Measurements from ENCODE around the gene PLEKHJ1. TPM values are rescaled to one million over a fixed set of nuclear protein-coding genes. Genes with fewer than 3 reads are reported as not detected.

PLEKHJ1 gene
- polyA plus RNA-seq, 2 of the 4 experiments (the other 2 are of a cell fraction): 19.9 to 33.9 TPM

GRCh38 chr19:2228157-2229030, 7.7 kb downstream of the PLEKHJ1 start:
- ChIA-PET CTCF (interaction anchor here (1.0 to 1.6 kb wide), 3 partner anchors 7 to 73 kb away, joined by 3 to 5 read pairs (median 3); partner anchors contain the start of gene PLEKHJ1), POLR2A (no interaction called here)
- no peak for TF ChIP-seq EHF (CRISPR knock-in tag; IDR thresholded peaks at IDR 0.05)
- no peak for TF ChIP-seq ZFP36 (IDR thresholded peaks at IDR 0.05; ENCODE audit: borderline replicate concordance, partially characterized antibody)
- TF ChIP-seq JUNB (IDR thresholded peaks at IDR 0.05): no peak
- no peak for TF ChIP-seq FOSB (CRISPR knock-in tag; IDR thresholded peaks at IDR 0.05)
- TF ChIP-seq POLR2A (IDR thresholded peaks at IDR 0.05; ENCODE audit: low read length): no peak
- TF ChIP-seq ZSCAN20 (CRISPR knock-in tag; IDR thresholded peaks at IDR 0.05): no peak
- no peak for TF ChIP-seq HDAC2 (IDR thresholded peaks at IDR 0.05)
- no peak for TF ChIP-seq HOXA7 (CRISPR knock-in tag; IDR thresholded peaks at IDR 0.05)
- TF ChIP-seq FOXS1 (CRISPR knock-in tag; IDR thresholded peaks at IDR 0.05): no peak
- no peak for TF ChIP-seq EP300 (IDR thresholded peaks at IDR 0.05)
- TF ChIP-seq ELK1 (IDR thresholded peaks at IDR 0.05; ENCODE audit: low read depth, low read length): no peak
- no peak for TF ChIP-seq NR3C1 (IDR thresholded peaks at IDR 0.05)
- no peak for TF ChIP-seq HEYL (CRISPR knock-in tag; IDR thresholded peaks at IDR 0.05)
- TF ChIP-seq REST (IDR thresholded peaks at IDR 0.05): no peak
- no peak overlapping the region for H3K4me2 ChIP-seq
- no peak for FAIRE-seq
- H3K4me1 ChIP-seq: no peaks in the 10 kb centered on the region; the same call in 2 of the 3 replicates
- WGBS (ENCODE audit: missing lambda C conversion rate): 97% methylated on average over 30 of the region's 48 CpGs
- no peaks in the 10 kb centered on the region for H3K9me3 ChIP-seq
- H3K4me3 ChIP-seq: no peak overlapping the region
- no peak; a peak in 1 of 6 replicates for ATAC-seq
- H3K27ac ChIP-seq: no peak overlapping the region
- DNase-seq (ENCODE audit: low read depth in 1 of 2, low spot score in 1 of 2): no peak

- H3K4me1 ChIP-seq: no peaks in the 10 kb centered on the region; the same call in 2 of the 3 replicates
- no peak overlapping the region for H3K27ac ChIP-seq
- H3K9me3 ChIP-seq: no peaks in the 10 kb centered on the region
- ATAC-seq: no peak
- H3K4me3 ChIP-seq: no peak overlapping the region
- WGBS (ENCODE audit: missing lambda C conversion rate): 96% methylated on average over 35 of the region's 67 CpGs
- ChIA-PET POLR2A (no interaction called here), CTCF (interaction anchor here (1.0 to 1.6 kb wide), 2 partner anchors 8 to 72 kb away, joined by 3 to 5 read pairs; partner anchors contain the start of gene PLEKHJ1)
- no peak for FAIRE-seq
- no peak overlapping the region for H3K4me2 ChIP-seq
- no peak for DNase-seq (ENCODE audit: low read depth in 1 of 2, low spot score in 1 of 2)
- TF ChIP-seq E2F6 (IDR thresholded peaks at IDR 0.05; ENCODE audit: borderline replicate concordance, low read depth): no peak
These were observed 8.5 kb downstream of the PLEKHJ1 start for GRCh38 chr19:2227415-2228156.

GRCh38 chr19:2226840-2227360, 9.2 kb downstream of the PLEKHJ1 start:
- Histone ChIP-seq H3K9me3 (no peaks in the 10 kb centered on the region), H3K4me1 (no peaks in the 10 kb centered on the region), H3K4me2 (no peak overlapping the region), H3K4me3 (no peak overlapping the region), H3K27ac (no peak overlapping the region)
- ATAC-seq (no peak), FAIRE-seq (no peak), DNase-seq (ENCODE audit: low read depth in 1 of 2, low spot score in 1 of 2) (no peak)
- POLR2A ChIA-PET: no interaction called here
- CTCF ChIA-PET: interaction anchor here (1.3 kb wide), 1 partner anchor 9 kb away, joined by 4 read pairs; the partner anchor contains the start of gene PLEKHJ1
- WGBS (ENCODE audit: missing lambda C conversion rate): 98% methylated on average over 28 of the region's 53 CpGs
- no peak for TF ChIP-seq HOXB5 (CRISPR knock-in tag; IDR thresholded peaks at IDR 0.05)
- no peak for TF ChIP-seq ZFP36 (IDR thresholded peaks at IDR 0.05; ENCODE audit: borderline replicate concordance, partially characterized antibody)
- no peak for TF ChIP-seq CTCF (IDR thresholded peaks at IDR 0.05)
- no peak for TF ChIP-seq MAX (IDR thresholded peaks at IDR 0.05)
- TF ChIP-seq MAFK (IDR thresholded peaks at IDR 0.05; ENCODE audit: partially characterized antibody): no peak
- TF ChIP-seq ELK1 (IDR thresholded peaks at IDR 0.05; ENCODE audit: low read depth, low read length): no peak
- TF ChIP-seq E2F6 (IDR thresholded peaks at IDR 0.05; ENCODE audit: borderline replicate concordance, low read depth): no peak
- TF ChIP-seq JUNB (IDR thresholded peaks at IDR 0.05): no peak
- TF ChIP-seq NFE2L2 (conservative IDR thresholded peaks at IDR 0.05; ENCODE audit: low read length): no peak
- TF ChIP-seq GATA3 (IDR thresholded peaks at IDR 0.05; ENCODE audit: borderline replicate concordance): no peak
- TF ChIP-seq FOXS1 (CRISPR knock-in tag; IDR thresholded peaks at IDR 0.05): no peak

Data from A549 (cell line).